Measurements from ENCODE around the gene RGS12.
"Not testable (repeated sequence)": the region's sequence is repeated elsewhere in the genome, so short reads cannot be mapped to it uniquely, and the experiment has no call there.

RGS12 gene

GRCh38 chr4:3299976-3300671 lies 7.3 kb downstream of the RGS12 start:
- DNase-seq (ENCODE audit: low read depth) = no peak
- no peak overlapping the region for H3K4me3 ChIP-seq (ENCODE audit: control insufficient read depth, low read depth, low read length)
- no peak for TF ChIP-seq CTCF (conservative IDR thresholded peaks at IDR 0.05; ENCODE audit: control insufficient read depth, insufficient read depth, low read depth, low read length)

GRCh38 chr4:3300882-3301281 lies 8.1 kb downstream of the RGS12 start:
- not testable (repeated sequence) for H3K4me3 ChIP-seq (ENCODE audit: control insufficient read depth, low read depth, low read length); DNase-seq (ENCODE audit: low read depth)

GRCh38 chr4:3301450-3302172 lies 8.8 kb downstream of the RGS12 start:
- no peak overlapping the region for H3K4me3 ChIP-seq (ENCODE audit: control insufficient read depth, low read depth, low read length)
- DNase-seq (ENCODE audit: low read depth) = no peak
- TF ChIP-seq CTCF (conservative IDR thresholded peaks at IDR 0.05; ENCODE audit: control insufficient read depth, insufficient read depth, low read depth, low read length) = no peak

GRCh38 chr4:3302173-3302785 lies 9.5 kb downstream of the RGS12 start:
- H3K4me3 ChIP-seq (ENCODE audit: control insufficient read depth, low read depth, low read length) = no peak overlapping the region
- DNase-seq (ENCODE audit: low read depth) = no peak
- no peak for TF ChIP-seq CTCF (conservative IDR thresholded peaks at IDR 0.05; ENCODE audit: control insufficient read depth, insufficient read depth, low read depth, low read length)

- no peak for TF ChIP-seq CTCF (conservative IDR thresholded peaks at IDR 0.05; ENCODE audit: control insufficient read depth, insufficient read depth, low read depth, low read length)
- no peak overlapping the region for H3K4me3 ChIP-seq (ENCODE audit: control insufficient read depth, low read depth, low read length)
- no peak for DNase-seq (ENCODE audit: low read depth)
Measured at GRCh38 chr4:3302786-3303564, 10.2 kb downstream of the RGS12 start.

GRCh38 chr4:3303565-3303824 lies 10.7 kb downstream of the RGS12 start:
- DNase-seq (ENCODE audit: low read depth) = no peak
- H3K4me3 ChIP-seq (ENCODE audit: control insufficient read depth, low read depth, low read length) = no peak overlapping the region
- no peak for TF ChIP-seq CTCF (conservative IDR thresholded peaks at IDR 0.05; ENCODE audit: control insufficient read depth, insufficient read depth, low read depth, low read length)
